Stimulated activated CD8-positive, alpha-beta memory T cell treated with anti-CD3 and anti-CD28 coated beads, Interleukin-4, amount 100 ng/mL, for 24 hours (primary cell): ENCODE measurements around the gene CCDC187.

Experiments
- DNase-seq: peaks from one replicate; pipeline ENCODE4 v3.0.0-alpha.2; 2020; ENCODE audit warnings: low read depth

Gene CCDC187

GRCh38 chr9:136311051-136312008 is 7.4 kb upstream of the CCDC187 start:
- no peak for DNase-seq

DNA sequence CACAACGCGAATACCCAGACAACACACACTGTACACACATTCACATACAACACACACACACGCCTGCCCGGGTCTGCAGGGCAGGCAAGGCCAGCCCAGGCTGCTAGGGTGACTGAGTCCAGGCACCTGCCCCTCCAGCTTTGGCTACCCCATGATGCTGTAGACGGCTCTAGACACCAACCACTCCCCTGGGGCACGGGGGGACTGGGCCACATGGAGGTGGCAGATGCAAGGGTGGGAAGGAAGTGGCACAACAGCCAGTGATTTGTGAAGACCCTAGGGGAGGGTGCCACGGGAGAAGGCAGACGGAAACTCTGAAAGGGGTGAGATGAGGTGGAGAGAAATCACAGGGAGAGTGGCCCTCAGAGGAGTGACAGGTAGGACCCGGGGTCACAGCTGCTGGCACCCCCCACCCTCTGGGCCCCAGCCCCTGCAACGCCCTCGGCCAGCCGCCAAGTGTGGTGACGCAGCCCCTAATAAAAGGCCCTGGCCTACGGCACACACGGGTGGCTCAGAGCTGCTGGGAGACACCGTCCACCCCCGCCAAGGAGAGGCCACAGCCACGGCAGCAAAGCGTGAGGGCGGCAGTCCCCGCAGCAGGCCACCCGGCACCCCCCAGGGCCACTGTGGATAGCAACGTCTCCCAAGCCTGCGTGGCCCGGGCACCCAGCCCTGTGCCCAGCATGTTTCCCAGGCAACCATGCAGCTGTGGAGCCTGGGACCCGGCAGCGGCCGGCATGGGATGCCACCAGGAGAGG is 6.6 kb upstream of the CCDC187 start:
- no peak for DNase-seq

- DNase-seq, result no peak
These were observed 5.9 kb upstream of the CCDC187 start for GRCh38 chr9:136309806-136310220.

DNA sequence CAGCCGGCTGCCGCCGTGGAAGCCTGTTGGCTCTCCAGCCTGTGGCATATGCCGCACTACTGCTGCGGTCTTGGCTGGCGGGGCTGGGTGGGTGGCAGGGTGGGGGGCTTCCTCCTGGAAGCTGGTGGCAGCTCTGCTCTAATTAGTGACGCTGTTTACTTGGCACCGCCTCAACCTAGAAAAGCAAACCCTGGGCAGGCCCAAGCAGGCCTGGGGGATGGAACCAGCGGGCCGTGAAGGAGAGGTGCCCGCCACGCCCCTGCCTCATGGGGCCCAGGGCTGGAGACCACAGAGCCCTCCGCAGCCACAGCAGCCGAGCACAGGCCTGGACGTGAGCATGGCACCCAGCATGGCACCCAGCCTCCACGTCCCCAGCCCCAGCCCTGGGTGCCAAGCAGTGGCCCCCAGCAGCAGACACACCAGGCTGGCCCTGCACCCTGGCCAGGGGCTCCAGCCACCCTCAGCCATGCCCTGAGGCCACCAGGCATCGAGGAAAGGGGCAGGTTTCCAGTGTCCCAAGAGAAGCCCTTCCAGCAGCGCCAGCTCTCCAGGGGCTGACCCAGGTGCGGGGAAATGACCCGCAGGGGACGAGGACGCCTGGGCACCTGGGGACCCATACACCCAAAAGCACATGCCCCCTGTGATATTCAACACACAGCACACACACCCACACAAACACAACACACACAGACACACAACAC is 5.4 kb upstream of the CCDC187 start:
- no peak for DNase-seq

DNA sequence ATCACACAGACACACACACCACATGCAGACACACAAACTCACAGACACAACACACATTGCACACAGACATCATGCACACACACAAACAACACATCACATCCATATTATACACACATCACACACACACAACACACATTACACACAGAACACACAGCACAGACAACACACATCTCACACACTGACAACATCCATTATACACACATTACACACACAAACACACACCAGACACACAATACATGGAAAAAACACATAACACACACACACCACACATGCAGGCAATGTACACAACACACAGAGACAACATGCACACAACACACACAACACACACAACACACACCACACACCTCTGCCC is 4.8 kb upstream of the CCDC187 start:
- no peak for DNase-seq

DNA sequence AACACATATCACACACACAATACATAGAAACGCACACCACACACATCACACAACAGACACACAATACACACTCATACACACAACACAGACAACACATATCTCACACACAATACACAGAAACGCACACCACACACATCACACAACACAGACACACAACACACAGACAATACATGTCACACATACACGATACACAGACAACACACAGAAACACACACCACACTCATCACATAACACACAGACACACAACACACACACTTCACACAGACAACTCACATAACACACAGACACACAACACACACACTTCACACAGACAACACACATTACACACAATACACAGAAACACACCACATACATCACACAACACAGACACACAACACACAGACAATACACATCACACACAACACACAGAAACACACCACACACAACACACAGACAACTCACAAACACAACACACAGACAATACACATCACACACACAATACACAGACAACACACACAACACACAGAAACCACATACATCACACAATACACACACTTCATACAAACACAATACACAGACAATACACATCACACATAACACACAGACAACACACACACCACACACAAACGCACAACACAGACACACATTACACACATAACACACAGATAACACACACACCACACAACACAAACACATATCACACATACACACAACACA is 4.3 kb upstream of the CCDC187 start:
- no peak for DNase-seq

DNA sequence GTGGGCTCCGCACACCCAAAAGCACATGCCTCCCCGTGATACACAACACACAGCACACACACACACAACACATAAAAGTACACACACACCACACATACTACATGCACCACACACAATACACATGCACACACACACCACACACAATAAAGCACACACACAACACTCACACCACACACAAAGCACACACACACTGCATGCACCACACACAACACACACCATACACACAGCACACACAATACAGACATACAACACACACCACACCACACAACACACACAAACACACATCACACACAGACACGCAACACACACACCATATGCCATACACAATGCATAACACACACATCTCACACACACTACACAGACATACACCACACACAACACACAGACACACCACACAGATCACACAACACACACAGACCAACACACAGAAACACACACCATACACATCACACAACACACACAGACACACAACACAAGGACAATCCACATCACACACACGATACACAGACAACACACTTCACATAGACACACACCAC is 3.4 kb upstream of the CCDC187 start:
- no peak for DNase-seq

- no peak for DNase-seq
These were observed 2.6 kb upstream of the CCDC187 start for GRCh38 chr9:136306211-136307208.

- DNase-seq, result no peak
These were observed 1.9 kb upstream of the CCDC187 start for GRCh38 chr9:136305804-136306203.

- no peak for DNase-seq
These were observed 1.1 kb upstream of the CCDC187 start for GRCh38 chr9:136304981-136305380.

DNA sequence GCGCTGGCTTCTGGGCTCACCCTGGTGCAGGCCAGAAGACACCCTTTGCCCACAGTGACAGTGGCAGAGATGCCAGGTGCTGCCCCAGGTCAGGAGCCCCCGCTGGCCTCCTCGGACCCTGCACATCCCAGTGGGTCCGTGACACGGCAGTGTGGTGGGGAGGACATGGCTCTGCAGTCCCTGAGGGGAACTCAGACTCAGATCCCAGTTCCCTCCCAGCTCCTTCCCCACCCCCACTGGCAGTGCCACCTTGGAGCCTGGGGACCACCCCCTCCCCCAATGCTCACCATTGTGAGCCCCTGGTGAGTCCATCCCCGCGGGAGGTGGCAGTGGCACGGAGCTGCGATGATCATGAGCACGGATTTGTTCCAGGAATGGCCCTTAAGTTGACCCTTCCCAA is 562 bp upstream of the CCDC187 start:
- DNase-seq, result no peak

DNA sequence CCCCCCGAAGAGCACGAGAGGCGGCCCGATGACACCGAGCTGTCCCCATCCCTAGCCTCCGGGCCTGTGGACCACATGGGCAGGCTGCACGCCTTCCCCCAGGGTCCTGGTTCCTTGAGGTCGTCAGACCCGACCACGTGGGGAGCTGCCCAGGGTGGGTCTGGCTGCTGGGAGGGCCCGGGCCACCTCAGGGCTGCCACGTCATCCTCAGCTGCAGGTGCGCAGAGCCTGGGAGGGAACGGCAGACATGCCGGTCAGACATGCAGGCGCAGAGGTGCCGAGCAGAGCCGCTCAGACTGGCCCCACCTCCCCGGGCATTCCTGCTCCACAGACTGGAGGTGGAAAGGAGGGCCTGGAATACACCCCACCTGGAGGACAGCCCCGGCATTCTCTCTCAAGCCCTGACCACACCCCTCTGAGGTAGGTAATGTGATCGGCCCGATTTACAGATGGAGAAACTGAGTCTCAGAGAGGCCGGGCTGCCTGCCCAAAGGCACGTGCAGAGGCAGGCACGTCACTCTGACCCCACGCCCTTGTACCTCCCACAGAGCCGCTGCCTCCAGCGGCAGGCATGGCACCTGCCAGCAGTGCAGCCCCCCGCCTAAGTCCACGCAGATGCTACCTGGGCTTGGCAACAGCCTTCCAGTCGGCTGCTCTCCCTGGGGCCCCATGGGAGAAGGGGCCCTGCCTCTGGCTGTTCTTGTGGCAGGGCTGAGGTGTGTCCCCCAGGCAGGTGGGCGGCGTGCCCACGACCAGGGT is 649 bp downstream of the CCDC187 start:
- no peak for DNase-seq

DNA sequence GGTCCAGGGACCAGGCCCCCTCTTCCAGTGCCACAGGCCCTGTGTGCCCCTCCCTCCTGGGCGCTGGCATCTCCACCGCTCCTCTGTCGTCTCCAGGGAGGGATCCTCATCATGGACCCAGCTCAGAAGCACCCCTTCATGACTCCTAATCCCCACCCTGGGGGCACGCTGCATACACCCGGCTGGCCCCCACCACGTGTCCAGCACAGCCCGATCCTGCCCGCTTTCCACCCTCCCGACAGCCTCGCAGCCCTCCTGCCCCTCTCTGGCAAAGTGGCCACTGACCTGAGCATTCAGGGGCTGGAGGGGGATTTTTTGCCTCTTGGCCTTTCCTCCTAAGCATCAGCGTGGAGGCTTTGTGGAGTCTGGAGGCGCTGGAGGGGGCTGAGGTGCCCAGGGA is 1.4 kb downstream of the CCDC187 start:
- DNase-seq, result no peak

DNA sequence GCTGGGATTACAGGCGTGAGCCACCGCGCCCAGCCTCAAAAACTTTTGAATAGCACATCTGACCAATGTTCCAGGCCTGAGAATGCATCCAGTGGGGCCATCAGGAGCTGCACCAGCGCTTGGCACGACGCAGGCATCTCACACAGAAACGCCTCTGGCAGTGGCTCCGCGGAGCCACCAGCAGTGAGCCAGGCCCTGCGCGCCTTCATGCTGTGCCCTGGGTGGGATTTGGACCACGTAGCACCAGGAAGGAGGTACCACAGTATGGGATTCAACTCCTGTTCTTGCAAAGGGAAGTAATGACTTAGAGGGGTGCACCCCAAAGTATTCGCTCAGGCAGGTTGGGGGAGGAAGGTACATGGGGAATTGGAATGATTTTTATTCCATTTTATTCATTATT is 3.0 kb downstream of the CCDC187 start:
- DNase-seq, result no peak

DNA sequence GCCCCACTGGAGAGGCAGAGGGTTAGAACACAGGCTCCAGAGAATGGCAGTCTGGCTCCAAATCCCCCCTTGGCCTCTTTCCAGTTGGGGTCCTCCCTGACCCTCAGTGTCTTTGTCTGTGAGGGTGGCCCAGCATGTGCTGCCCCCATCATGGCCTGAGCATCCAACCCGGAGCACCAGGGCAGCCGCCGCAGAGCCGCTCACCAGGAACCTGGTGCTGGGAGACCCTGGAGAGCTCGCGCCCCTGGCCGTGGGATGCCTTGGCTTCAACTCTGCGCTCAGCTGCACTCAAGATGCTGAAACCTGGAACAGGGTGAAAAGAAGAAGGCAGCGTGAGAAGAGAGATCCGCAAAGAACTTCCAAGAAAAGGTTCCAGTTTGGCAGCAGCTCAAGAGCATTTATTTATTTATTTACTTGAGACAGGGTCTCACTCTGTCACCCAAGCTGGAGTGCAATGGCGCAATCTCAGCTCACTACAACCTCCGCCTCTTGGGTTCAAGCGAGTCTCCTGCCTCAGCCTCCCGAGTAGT is 3.8 kb downstream of the CCDC187 start:
- no peak for DNase-seq

GRCh38 chr9:136299541-136299940 is 4.4 kb downstream of the CCDC187 start:
- DNase-seq, result no peak

DNA sequence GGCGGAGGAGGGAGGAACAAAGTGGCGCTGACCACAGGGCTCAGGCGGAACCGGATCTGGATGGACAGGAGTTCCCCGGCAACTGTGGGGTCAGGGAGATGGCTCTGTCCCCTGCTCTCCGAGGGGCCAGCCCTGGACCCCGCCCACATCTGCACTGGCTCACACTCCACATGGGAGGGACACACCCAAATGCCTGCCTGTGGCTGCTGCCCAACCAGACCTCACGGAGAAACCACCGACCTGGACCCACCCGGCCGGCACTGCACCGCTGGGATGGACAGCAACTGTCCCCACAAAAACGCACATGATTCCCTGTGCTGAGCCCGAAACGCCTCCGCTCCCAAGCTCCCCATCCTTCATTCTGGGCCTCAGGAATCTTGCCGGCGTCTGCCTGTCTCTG is 4.8 kb downstream of the CCDC187 start:
- no peak for DNase-seq

- DNase-seq, result no peak
These were observed 5.8 kb downstream of the CCDC187 start for GRCh38 chr9:136297766-136298735.
